Neural progenitor cell (in vitro differentiated cells): ENCODE data around the gene SCAMP1. TPM values are rescaled to one million over a fixed set of nuclear protein-coding genes. Genes with fewer than 3 reads are reported as not detected.

Experiments used
- DNase-seq: peaks from one replicate; pipeline ENCODE4 v3.0.0-alpha.2; 2016; ENCODE audit warnings: low spot score
- H2AFZ ChIP-seq: fragments of 200-600 bp; sonication (generic); replicated peaks from 2 replicates; pipeline ENCODE4 v1.6.1; 2016; ENCODE audit warnings: antibody characterized with exemption
- H3F3A ChIP-seq: fragments of 200-600 bp; sonication (generic); 2 replicates; pipeline ENCODE4 v1.6.1; 2016; ENCODE audit warnings: antibody characterized with exemption, low read depth
- H3K27ac ChIP-seq: fragments of 200-600 bp; sonication (generic); 2 replicates; pipeline ENCODE4 v1.5.1; 2016; ENCODE audit warnings: mild to moderate bottlenecking
- H3K27me3 ChIP-seq: fragments of 200-600 bp; sonication (generic); 2 replicates; pipeline ENCODE4 v1.6.1; 2016; ENCODE audit warnings: mild to moderate bottlenecking, moderate library complexity
- H3K36me3 ChIP-seq: fragments of 200-600 bp; sonication (generic); 2 replicates; pipeline ENCODE4 v1.5.1; 2016
- H3K4me1 ChIP-seq: fragments of 200-600 bp; sonication (generic); 2 replicates; pipeline ENCODE4 v1.6.1; 2016; ENCODE audit warnings: mixed run types
- H3K4me2 ChIP-seq: fragments of 200-600 bp; sonication (generic); 2 replicates; pipeline ENCODE4 v1.6.1; 2016
- H3K4me3 ChIP-seq: fragments of 200-600 bp; sonication (generic); 2 replicates; pipeline ENCODE4 v1.5.1; 2016
- H3K79me2 ChIP-seq: fragments of 200-600 bp; sonication (generic); 2 replicates; pipeline ENCODE4 v1.6.1; 2016; ENCODE audit warnings: low read depth
- H3K9ac ChIP-seq: fragments of 200-600 bp; sonication (generic); 2 replicates; pipeline ENCODE4 v1.6.1; 2016
- H3K9me3 ChIP-seq: fragments of 200-600 bp; sonication (generic); 2 replicates; pipeline ENCODE4 v1.5.1; 2016; ENCODE audit warnings: low read depth
- H4K20me1 ChIP-seq: fragments of 200-600 bp; sonication (generic); 2 replicates; pipeline ENCODE4 v1.6.1; 2016; ENCODE audit warnings: low read depth
- H3K27ac Mint-ChIP-seq: 3 replicates; pipeline ENCODE4 v1.8.0; 2021; ENCODE audit warnings: mixed read lengths
- H3K27me3 Mint-ChIP-seq: 2 replicates; pipeline ENCODE4 v1.8.0; 2022; ENCODE audit warnings: low read depth, mild to moderate bottlenecking, inconsistent platforms, moderate library complexity, mixed read lengths; ENCODE audit not compliant: insufficient read depth
- H3K36me3 Mint-ChIP-seq: 3 replicates; pipeline ENCODE4 v1.8.0; 2021; ENCODE audit warnings: mixed read lengths
- H3K4me1 Mint-ChIP-seq: 3 replicates; pipeline ENCODE4 v1.8.0; 2021; ENCODE audit warnings: mixed read lengths
- H3K4me3 Mint-ChIP-seq: 3 replicates; pipeline ENCODE4 v1.8.0; 2021; ENCODE audit warnings: mild to moderate bottlenecking, moderate library complexity, mixed read lengths
- H3K9me3 Mint-ChIP-seq: 3 replicates; pipeline ENCODE4 v1.8.0; 2020; ENCODE audit warnings: mixed read lengths
- CTCF ChIP-seq: fragments of 200-600 bp; sonication (generic); IDR thresholded peaks from 2 replicates; pipeline ENCODE4 v1.5.1; 2017; ENCODE audit warnings: antibody characterized with exemption, mild to moderate bottlenecking
- EZH2 ChIP-seq: fragments of 200-600 bp; sonication (generic); IDR thresholded peaks from 2 replicates; pipeline ENCODE4 v1.6.1; 2017; ENCODE audit warnings: antibody characterized with exemption, mild to moderate bottlenecking, moderate library complexity
- EZH2phosphoT487 ChIP-seq: fragments of 200-600 bp; sonication (generic); IDR thresholded peaks from 2 replicates; pipeline ENCODE4 v1.6.1; 2017; ENCODE audit warnings: antibody characterized with exemption
- total RNA-seq: library from RNA; depleted of rRNA; stranded (reverse); fragments of >200 nt; gene quantifications from 2 replicates; pipeline ENCODE4 v1.2.3, GENCODE V29; 2015; ENCODE audit warnings: low replicate concordance

The SCAMP1 gene
- total RNA-seq, 1 donor from 2014 or later: 110 TPM

GRCh38 chr5:78320401-78320800 is 40.0 kb upstream of the SCAMP1 start:
- Mint-ChIP-seq H3K36me3 (no peaks in the 10 kb centered on the region), H3K4me3 (no peak overlapping the region), H3K27ac (no peak overlapping the region), H3K9me3 (no peaks in the 10 kb centered on the region), H3K27me3 (no peaks in the 10 kb centered on the region), H3K4me1 (peaks cover 6% of the 10 kb centered on the region)
- peak; percentile 42 for DNase-seq
- Histone ChIP-seq H3K9me3 (no peaks in the 10 kb centered on the region), H3K27ac (no peak overlapping the region), H3K27me3 (no peaks in the 10 kb centered on the region), H4K20me1 (no peaks in the 10 kb centered on the region), H3F3A (peaks cover 8% of the 10 kb centered on the region), H3K4me1 (peaks cover 8% of the 10 kb centered on the region), H3K36me3 (no peaks in the 10 kb centered on the region), H3K9ac (no peak overlapping the region), H3K79me2 (no peaks in the 10 kb centered on the region), H3K4me3 (no peak overlapping the region), H2AFZ (peak overlapping the region; percentile 37), H3K4me2 (no peak overlapping the region)
- no peak for TF ChIP-seq EZH2phosphoT487
- peak; percentile 69 for TF ChIP-seq CTCF

DNA sequence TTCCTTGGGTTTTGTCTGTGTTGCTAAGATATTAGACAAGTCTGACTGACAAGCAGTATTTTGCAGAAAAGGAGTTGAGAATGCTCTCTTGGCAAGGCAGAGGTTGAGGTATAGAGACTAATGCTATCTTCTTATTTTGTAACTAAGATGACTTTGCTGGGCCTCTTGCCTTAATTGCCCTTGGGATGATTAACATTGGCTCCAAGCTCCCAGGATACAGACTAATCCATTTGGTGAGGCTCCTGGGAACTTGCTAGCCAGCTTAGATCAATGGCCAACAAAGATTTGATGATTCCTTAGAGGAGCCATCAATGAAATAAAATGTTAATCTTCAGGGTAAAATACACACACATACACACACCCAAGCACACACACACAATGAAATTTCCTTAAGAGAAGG is 37.2 kb upstream of the SCAMP1 start:
- Histone ChIP-seq H3K79me2 (no peaks in the 10 kb centered on the region), H3K9me3 (no peaks in the 10 kb centered on the region), H4K20me1 (no peaks in the 10 kb centered on the region), H3K27ac (no peak overlapping the region), H3K4me2 (no peak overlapping the region), H3K36me3 (no peaks in the 10 kb centered on the region), H2AFZ (no peak overlapping the region), H3F3A (peaks cover 8% of the 10 kb centered on the region), H3K9ac (no peak overlapping the region), H3K4me1 (peaks cover 10% of the 10 kb centered on the region), H3K27me3 (no peaks in the 10 kb centered on the region), H3K4me3 (no peak overlapping the region)
- no peak for DNase-seq
- Mint-ChIP-seq H3K4me3 (no peak overlapping the region), H3K27me3 (no peaks in the 10 kb centered on the region), H3K27ac (no peak overlapping the region), H3K9me3 (no peaks in the 10 kb centered on the region), H3K36me3 (no peaks in the 10 kb centered on the region), H3K4me1 (peaks cover 6% of the 10 kb centered on the region)
- no peak for TF ChIP-seq CTCF
- no peak for TF ChIP-seq EZH2
- TF ChIP-seq EZH2phosphoT487: no peak

DNA sequence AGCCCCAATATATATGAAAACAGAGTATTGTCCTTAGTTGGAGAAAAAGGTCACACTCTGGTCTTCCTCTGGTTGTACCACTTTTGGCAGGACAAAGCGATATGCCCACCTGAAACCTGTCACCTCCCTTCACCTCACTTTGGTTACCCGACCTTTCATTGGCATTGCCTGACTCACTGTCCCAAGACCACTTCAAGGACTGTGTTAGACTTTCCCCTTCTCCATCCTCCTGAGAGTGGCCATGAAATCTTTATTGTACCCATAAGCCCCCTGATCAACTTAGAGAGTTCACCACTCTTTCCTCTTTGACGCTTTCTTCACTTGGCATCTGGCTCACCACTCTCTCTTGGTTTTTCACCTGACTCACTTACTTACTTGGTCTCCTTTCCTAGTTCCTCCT is 33.5 kb upstream of the SCAMP1 start:
- H3K36me3 Mint-ChIP-seq: no peaks in the 10 kb centered on the region

More for the DNA sequence above, 33.5 kb upstream of the SCAMP1 start:
- no peak overlapping the region for H3K4me3 ChIP-seq
- H4K20me1 ChIP-seq: no peaks in the 10 kb centered on the region
- no peak overlapping the region for H3K27ac ChIP-seq
- H3K79me2 ChIP-seq: no peaks in the 10 kb centered on the region
- no peaks in the 10 kb centered on the region for H3K9me3 ChIP-seq
- H3K9ac ChIP-seq: no peak overlapping the region
- H3K4me3 Mint-ChIP-seq: no peak overlapping the region
- H3K4me1 Mint-ChIP-seq: peaks cover 14% of the 10 kb centered on the region
- H3K36me3 ChIP-seq: no peaks in the 10 kb centered on the region
- H3K27me3 ChIP-seq: no peaks in the 10 kb centered on the region
- TF ChIP-seq CTCF: no peak
- no peak for TF ChIP-seq EZH2phosphoT487
- no peak for TF ChIP-seq EZH2
- no peak overlapping the region for H2AFZ ChIP-seq
- H3K4me2 ChIP-seq: no peak overlapping the region
- H3K9me3 Mint-ChIP-seq: peaks cover 2% of the 10 kb centered on the region
- H3K27ac Mint-ChIP-seq: no peak overlapping the region
- H3K27me3 Mint-ChIP-seq: no peaks in the 10 kb centered on the region
- H3F3A ChIP-seq: peaks cover 36% of the 10 kb centered on the region
- peaks cover 21% of the 10 kb centered on the region for H3K4me1 ChIP-seq
- no peak for DNase-seq
